PFSK-1 (cell line): Measurements from ENCODE around the gene ABHD4.

Experiments
- FOXP2 ChIP-seq: optimal IDR thresholded peaks from 2 replicates; pipeline ENCODE3; 2011; ENCODE audit warnings: borderline replicate concordance, control low read depth, inconsistent platforms; ENCODE audit not compliant: insufficient read depth; ENCODE audit errors: extremely low read length, extremely low read depth
- POLR2AphosphoS5 ChIP-seq: IDR thresholded peaks from 2 replicates; pipeline ENCODE4 v1.6.1; 2012; ENCODE audit warnings: low read depth, mild to moderate bottlenecking, control low read depth, low read length, moderate library complexity
- SIN3A ChIP-seq: IDR thresholded peaks from 2 replicates; pipeline ENCODE4 v1.6.1; 2012; ENCODE audit warnings: mild to moderate bottlenecking, low read length, moderate library complexity, borderline replicate concordance; ENCODE audit not compliant: insufficient read depth
- TAF1 ChIP-seq: IDR thresholded peaks from 2 replicates; pipeline ENCODE4 v1.6.1; 2012; ENCODE audit warnings: low read length, control low read depth, borderline replicate concordance; ENCODE audit not compliant: insufficient read depth

- TF ChIP-seq TAF1 (no peak), POLR2AphosphoS5 (no peak), SIN3A (no peak), FOXP2 (no peak)
Observed at GRCh38 chr14:22551605-22551997, 46.5 kb upstream of the ABHD4 start.
